ENCODE measurements around the gene B3GNT4. TPM values are rescaled to one million over a fixed set of nuclear protein-coding genes. Genes with fewer than 3 reads are reported as not detected.
A peak's percentile ranks its signal among the peaks of the same experiment; 100 is the strongest.
"Not testable (repeated sequence)": the region's sequence is repeated elsewhere in the genome, so short reads cannot be mapped to it uniquely, and the experiment has no call there.

Gene B3GNT4
- total RNA-seq, 2 donors from 2014 or later = 2.4 TPM; not detected in 1

- TF ChIP-seq CTCF (IDR thresholded peaks at IDR 0.05) = no peak
- H3K27me3 ChIP-seq (replicated peaks; ENCODE audit: insufficient read depth) = no peaks in the 10 kb centered on the region
- no peak overlapping the region for H3K27ac ChIP-seq
- H3K4me1 ChIP-seq (ENCODE audit: control insufficient read depth in 1 of 2, low read depth in 2 of 2) = no peaks in the 10 kb centered on the region
- no peaks in the 10 kb centered on the region for H3K9me3 ChIP-seq
- no peak overlapping the region for H3K4me3 ChIP-seq
- no peaks in the 10 kb centered on the region for H3K36me3 ChIP-seq
- ATAC-seq (ENCODE audit: insufficient number of reproducible peaks, low FRiP score, low read depth) (no peak), DNase-seq (ENCODE audit: low spot score) (no peak)
These were observed 5.9 kb upstream of the B3GNT4 start for GRCh38 chr12:122197612-122197966.

GRCh38 chr12:122199484-122200355 is 3.8 kb upstream of the B3GNT4 start:
- no peaks in the 10 kb centered on the region for H3K36me3 ChIP-seq
- TF ChIP-seq CTCF (IDR thresholded peaks at IDR 0.05) = no peak
- H3K27ac ChIP-seq = no peak overlapping the region
- DNase-seq (ENCODE audit: low spot score) (no peak), ATAC-seq (ENCODE audit: insufficient number of reproducible peaks, low FRiP score, low read depth) (no peak)
- H3K9me3 ChIP-seq = no peaks in the 10 kb centered on the region
- no peak overlapping the region for H3K4me3 ChIP-seq
- peaks cover 8 to 12% of the 10 kb centered on the region in 2 donors for H3K4me1 ChIP-seq (ENCODE audit: control insufficient read depth in 1 of 2, low read depth in 2 of 2)
- no peaks in the 10 kb centered on the region for H3K27me3 ChIP-seq (replicated peaks; ENCODE audit: insufficient read depth)

- Histone ChIP-seq H3K9me3 (no peaks in the 10 kb centered on the region), H3K27me3 (replicated peaks; ENCODE audit: insufficient read depth) (no peaks in the 10 kb centered on the region), H3K4me1 (ENCODE audit: control insufficient read depth in 1 of 2, low read depth in 2 of 2) (peaks cover 8 to 12% of the 10 kb centered on the region in 2 donors), H3K27ac (no peak overlapping the region), H3K4me3 (no peak overlapping the region), H3K36me3 (no peaks in the 10 kb centered on the region)
- ATAC-seq (ENCODE audit: insufficient number of reproducible peaks, low FRiP score, low read depth) (no peak), DNase-seq (ENCODE audit: low spot score) (no peak)
- no peak for TF ChIP-seq CTCF (IDR thresholded peaks at IDR 0.05)
These were observed 2.9 kb upstream of the B3GNT4 start for GRCh38 chr12:122200541-122201175.

GRCh38 chr12:122201381-122201780 is 2.1 kb upstream of the B3GNT4 start:
- Histone ChIP-seq H3K9me3 (no peaks in the 10 kb centered on the region), H3K4me3 (no peak overlapping the region), H3K27me3 (replicated peaks; ENCODE audit: insufficient read depth) (no peaks in the 10 kb centered on the region), H3K27ac (no peak overlapping the region), H3K36me3 (no peaks in the 10 kb centered on the region), H3K4me1 (ENCODE audit: control insufficient read depth in 1 of 2, low read depth in 2 of 2) (peaks cover 8 to 12% of the 10 kb centered on the region in 2 donors)
- DNase-seq (ENCODE audit: low spot score) = no peak
- no peak for TF ChIP-seq CTCF (IDR thresholded peaks at IDR 0.05)
- no peak for ATAC-seq (ENCODE audit: insufficient number of reproducible peaks, low FRiP score, low read depth)

- ATAC-seq (ENCODE audit: insufficient number of reproducible peaks, low FRiP score, low read depth) = no peak
- Histone ChIP-seq H3K4me3 (no peak overlapping the region), H3K36me3 (no peaks in the 10 kb centered on the region), H3K27me3 (replicated peaks; ENCODE audit: insufficient read depth) (no peaks in the 10 kb centered on the region), H3K4me1 (ENCODE audit: control insufficient read depth in 1 of 2, low read depth in 2 of 2) (peaks cover 8 to 12% of the 10 kb centered on the region in 2 donors), H3K9me3 (no peaks in the 10 kb centered on the region), H3K27ac (no peak overlapping the region)
- no peak for TF ChIP-seq CTCF (IDR thresholded peaks at IDR 0.05)
- no peak for DNase-seq (ENCODE audit: low spot score)
These were observed 1.5 kb upstream of the B3GNT4 start for GRCh38 chr12:122202017-122202416.

GRCh38 chr12:122202811-122203210 is 698 bp upstream of the B3GNT4 start:
- not testable (repeated sequence) for H3K27ac ChIP-seq; ATAC-seq (ENCODE audit: insufficient number of reproducible peaks, low FRiP score, low read depth); H3K27me3 ChIP-seq (replicated peaks; ENCODE audit: insufficient read depth); H3K36me3 ChIP-seq; H3K9me3 ChIP-seq; DNase-seq (ENCODE audit: low spot score)
- Histone ChIP-seq H3K4me3 (peak overlapping the region; percentile 79), H3K4me1 (ENCODE audit: control insufficient read depth in 1 of 2, low read depth in 2 of 2) (peaks cover 8 to 12% of the 10 kb centered on the region in 2 donors)
